Amygdala (tissue), 56 donors: Measurements from ENCODE around the gene HID1.
"Not testable (repeated sequence)": the region's sequence is repeated elsewhere in the genome, so short reads cannot be mapped to it uniquely, and the experiment has no call there.

ENCODE experiments used
- DNase-seq, 56 donors: peaks; one replicate each; lab custom pipeline; 2025; lab: John Stamatoyannopoulos, UW

Gene HID1

GRCh38 chr17:74906214-74906793, 66.3 kb downstream of the HID1 start:
- DNase-seq: not testable (repeated sequence)

GRCh38 chr17:74904687-74905409, 67.7 kb downstream of the HID1 start:
- DNase-seq: no peak

GRCh38 chr17:74903671-74904070, 68.9 kb downstream of the HID1 start:
- DNase-seq: no peak

GRCh38 chr17:74903034-74903433, 69.5 kb downstream of the HID1 start:
- no peak for DNase-seq

GRCh38 chr17:74901353-74902135, 71.0 kb downstream of the HID1 start:
- DNase-seq: no peak
